ENCODE measurements around the gene SUMF1. TPM values are rescaled to one million over a fixed set of nuclear protein-coding genes. Genes with fewer than 3 reads are reported as not detected.

SUMF1 gene
- total RNA-seq, 2 experiments from 2014 or later: 6.4 to 6.6 TPM

DNA sequence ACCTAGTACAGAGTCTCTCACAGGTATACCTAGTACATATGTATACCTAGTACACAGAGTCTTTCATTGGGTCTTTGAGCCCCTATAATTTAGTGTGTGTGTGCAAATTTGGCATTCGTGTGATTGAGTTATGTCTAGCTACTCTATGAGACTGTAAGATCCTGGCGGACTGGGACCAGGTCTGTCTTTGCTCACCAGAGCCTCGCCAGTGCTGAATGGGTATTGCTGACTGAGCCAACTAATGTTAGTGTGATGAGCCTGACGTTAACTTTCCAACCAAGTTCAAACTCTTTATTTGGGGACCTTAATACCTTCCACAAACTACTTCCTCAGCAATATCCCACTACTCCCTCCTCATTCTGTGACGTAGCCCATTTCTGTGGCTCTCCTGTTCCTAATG, 128.3 kb downstream of the SUMF1 start:
- no peaks in the 10 kb centered on the region for H3K9me3 Mint-ChIP-seq
- no peak overlapping the region for H3K27ac Mint-ChIP-seq
- H3K4me3 Mint-ChIP-seq: no peak overlapping the region
- ATAC-seq (no peak), DNase-seq (no peak)
- TF ChIP-seq, protein P1, sequence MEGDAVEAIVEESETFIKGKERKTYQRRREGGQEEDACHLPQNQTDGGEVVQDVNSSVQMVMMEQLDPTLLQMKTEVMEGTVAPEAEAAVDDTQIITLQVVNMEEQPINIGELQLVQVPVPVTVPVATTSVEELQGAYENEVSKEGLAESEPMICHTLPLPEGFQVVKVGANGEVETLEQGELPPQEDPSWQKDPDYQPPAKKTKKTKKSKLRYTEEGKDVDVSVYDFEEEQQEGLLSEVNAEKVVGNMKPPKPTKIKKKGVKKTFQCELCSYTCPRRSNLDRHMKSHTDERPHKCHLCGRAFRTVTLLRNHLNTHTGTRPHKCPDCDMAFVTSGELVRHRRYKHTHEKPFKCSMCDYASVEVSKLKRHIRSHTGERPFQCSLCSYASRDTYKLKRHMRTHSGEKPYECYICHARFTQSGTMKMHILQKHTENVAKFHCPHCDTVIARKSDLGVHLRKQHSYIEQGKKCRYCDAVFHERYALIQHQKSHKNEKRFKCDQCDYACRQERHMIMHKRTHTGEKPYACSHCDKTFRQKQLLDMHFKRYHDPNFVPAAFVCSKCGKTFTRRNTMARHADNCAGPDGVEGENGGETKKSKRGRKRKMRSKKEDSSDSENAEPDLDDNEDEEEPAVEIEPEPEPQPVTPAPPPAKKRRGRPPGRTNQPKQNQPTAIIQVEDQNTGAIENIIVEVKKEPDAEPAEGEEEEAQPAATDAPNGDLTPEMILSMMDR (IDR thresholded peaks at IDR 0.05): no peak
- H3K27me3 Mint-ChIP-seq: no peaks in the 10 kb centered on the region
- intact Hi-C loops (cut with micrococcal nuclease): no loop called here
- ChIA-PET CTCF (interaction anchor here (1.4 to 2.2 kb wide), 3 partner anchors 12 to 295 kb away, joined by 3 to 11 read pairs (median 5); no protein-coding TSS in a partner anchor), POLR2A (no interaction called here)
- H3K4me1 Mint-ChIP-seq (ENCODE audit: low read depth): no peaks in the 10 kb centered on the region
- H3K36me3 Mint-ChIP-seq (ENCODE audit: low read depth): no peaks in the 10 kb centered on the region

DNA sequence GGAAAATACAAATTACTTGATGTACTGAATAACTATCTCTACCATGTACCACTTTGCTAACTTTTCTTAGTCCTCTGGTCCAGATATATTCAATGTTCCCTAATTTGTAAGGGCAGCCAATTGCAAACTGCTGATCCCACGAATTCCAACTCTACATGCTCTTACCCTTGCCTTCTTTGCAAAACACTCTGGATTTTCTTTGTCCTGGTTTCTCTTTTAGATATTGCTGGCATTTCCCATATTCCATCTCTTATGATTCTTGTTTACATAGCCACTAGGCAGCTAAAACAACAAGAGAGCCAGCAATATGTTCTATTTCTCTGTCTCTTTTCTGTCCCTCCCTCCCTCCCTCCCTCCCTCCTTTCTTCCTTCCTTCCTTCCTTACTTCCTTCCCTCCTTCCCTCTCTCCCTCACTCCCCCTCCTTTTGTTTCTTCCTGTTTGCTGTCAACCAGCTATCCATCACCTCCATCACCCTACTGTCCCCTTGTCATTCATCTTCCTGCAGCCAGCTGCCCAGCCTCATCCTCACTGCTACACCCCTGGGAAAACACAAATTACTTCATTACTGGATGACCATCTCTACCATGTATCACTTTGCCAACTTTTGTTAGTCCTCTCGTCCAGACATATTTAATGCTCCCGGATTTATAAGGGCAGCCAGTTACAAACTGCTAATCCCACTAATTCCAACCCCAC, 130.1 kb downstream of the SUMF1 start:
- POLR2A ChIA-PET: no interaction called here
- H3K4me1 Mint-ChIP-seq (ENCODE audit: low read depth): no peaks in the 10 kb centered on the region
- H3K27ac Mint-ChIP-seq: no peak overlapping the region

DNA sequence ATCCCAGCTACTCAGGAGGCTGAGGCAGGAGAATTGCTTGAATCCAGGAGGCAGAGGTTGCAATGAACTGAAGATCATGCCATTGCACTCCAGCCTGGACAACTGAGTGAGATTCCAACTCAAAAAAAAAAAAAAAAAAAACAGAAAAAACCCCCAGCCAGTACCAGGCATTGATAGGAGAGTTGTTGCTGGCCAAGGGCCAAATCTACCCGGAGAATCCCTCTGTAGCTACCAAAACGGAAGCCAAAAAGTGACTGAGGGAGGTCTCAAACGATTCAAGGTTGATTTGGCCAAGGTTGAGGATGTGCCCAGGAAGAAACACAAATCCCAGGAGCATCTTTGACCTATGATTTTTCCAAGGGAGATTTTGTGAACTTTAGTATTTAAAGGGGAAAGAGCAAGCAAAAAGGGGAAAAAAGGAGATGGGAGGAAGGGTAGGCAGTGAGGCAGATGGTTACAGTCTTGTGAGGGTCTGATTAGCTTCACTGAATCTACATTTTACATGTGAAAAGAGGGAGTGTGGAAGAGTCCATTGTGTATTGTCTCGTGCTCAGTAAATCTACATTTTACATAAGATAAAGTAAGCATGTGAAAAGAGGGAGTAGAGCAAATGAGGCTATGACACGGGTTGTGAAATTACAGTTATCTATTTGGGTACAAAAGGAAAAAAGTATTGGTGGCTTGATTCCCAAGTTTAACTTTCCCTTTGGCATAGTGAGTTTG, 131.1 kb downstream of the SUMF1 start:
- no peaks in the 10 kb centered on the region for H3K27me3 Mint-ChIP-seq
- no peak overlapping the region for H3K27ac Mint-ChIP-seq
- no peak for DNase-seq
- no peaks in the 10 kb centered on the region for H3K9me3 Mint-ChIP-seq
- no peak overlapping the region for H3K4me3 Mint-ChIP-seq
- H3K4me1 Mint-ChIP-seq (ENCODE audit: low read depth): no peaks in the 10 kb centered on the region
- intact Hi-C loops (cut with micrococcal nuclease): no loop called here
- ChIA-PET CTCF (no interaction called here), POLR2A (no interaction called here)
- no peaks in the 10 kb centered on the region for H3K36me3 Mint-ChIP-seq (ENCODE audit: low read depth)
- TF ChIP-seq, protein P1 (IDR thresholded peaks at IDR 0.05): no peak
- ATAC-seq: no peak

More for the DNA sequence above, 130.1 kb downstream of the SUMF1 start:
- ATAC-seq (no peak), DNase-seq (no peak)
- H3K4me3 Mint-ChIP-seq: no peak overlapping the region
- H3K36me3 Mint-ChIP-seq (ENCODE audit: low read depth): no peaks in the 10 kb centered on the region
- no peaks in the 10 kb centered on the region for H3K9me3 Mint-ChIP-seq
- H3K27me3 Mint-ChIP-seq: no peaks in the 10 kb centered on the region
- CTCF ChIA-PET: interaction anchor here (2.1 kb wide), 1 partner anchor 14 kb away, joined by 11 read pairs; no protein-coding TSS in a partner anchor
- TF ChIP-seq, protein P1 (IDR thresholded peaks at IDR 0.05): no peak
- intact Hi-C loops (cut with micrococcal nuclease): no loop called here

DNA sequence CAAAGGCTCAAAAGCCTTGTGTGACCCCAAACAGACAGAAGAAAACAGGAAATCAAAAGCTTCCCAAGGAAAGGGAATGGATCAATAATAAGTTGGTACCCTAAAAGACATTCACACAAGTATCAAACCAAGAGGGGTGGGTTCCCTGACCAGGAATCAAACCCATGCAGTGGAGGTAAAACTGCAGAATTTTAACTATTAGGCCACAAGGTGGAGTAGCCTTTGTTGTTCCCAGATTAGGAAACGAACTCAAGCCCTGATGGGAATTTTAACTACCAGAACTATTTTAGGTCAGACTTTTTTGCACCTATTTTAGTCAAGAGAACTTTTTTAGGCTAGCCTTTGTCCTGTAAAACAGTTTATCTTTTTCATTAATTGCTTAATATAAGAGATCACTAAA, 132.5 kb downstream of the SUMF1 start:
- H3K4me1 Mint-ChIP-seq (ENCODE audit: low read depth): no peaks in the 10 kb centered on the region
- DNase-seq (no peak), ATAC-seq (no peak)
- peaks cover 8% of the 10 kb centered on the region for H3K36me3 Mint-ChIP-seq (ENCODE audit: low read depth)
- no peaks in the 10 kb centered on the region for H3K27me3 Mint-ChIP-seq
- H3K4me3 Mint-ChIP-seq: no peak overlapping the region
- no peak overlapping the region for H3K27ac Mint-ChIP-seq
- intact Hi-C loops (cut with micrococcal nuclease): no loop called here
- peaks cover 8% of the 10 kb centered on the region for H3K9me3 Mint-ChIP-seq
- TF ChIP-seq, protein P1 (IDR thresholded peaks at IDR 0.05): no peak
- CTCF ChIA-PET: interaction anchor here (0.6 to 1.6 kb wide), 3 partner anchors 8 to 30 kb away, joined by 3 to 8 read pairs (median 5); no protein-coding TSS in a partner anchor
- POLR2A ChIA-PET: no interaction called here

GRCh38 chr3:4332991-4333390, 134.1 kb downstream of the SUMF1 start:
- ChIA-PET POLR2A (no interaction called here), CTCF (interaction anchor here (0.9 to 1.4 kb wide), 2 partner anchors 10 to 299 kb away, joined by 3 read pairs; no protein-coding TSS in a partner anchor)
- H3K27ac Mint-ChIP-seq: no peak overlapping the region
- H3K36me3 Mint-ChIP-seq (ENCODE audit: low read depth): peaks cover 16% of the 10 kb centered on the region
- peaks cover 19% of the 10 kb centered on the region for H3K9me3 Mint-ChIP-seq
- H3K4me3 Mint-ChIP-seq: no peak overlapping the region
- H3K27me3 Mint-ChIP-seq: no peaks in the 10 kb centered on the region
- TF ChIP-seq, protein P1 (IDR thresholded peaks at IDR 0.05): no peak
- no peak for ATAC-seq
- intact Hi-C loops (cut with micrococcal nuclease): no loop called here
- H3K4me1 Mint-ChIP-seq (ENCODE audit: low read depth): no peaks in the 10 kb centered on the region
- no peak for DNase-seq
